HG03064 (cell line): ENCODE data around the gene SMARCB1.
"Not testable (repeated sequence)": the region's sequence is repeated elsewhere in the genome, so short reads cannot be mapped to it uniquely, and the experiment has no call there.

Source experiments
- ATAC-seq: cut with Tn5 transposase; IDR thresholded peaks from one replicate; pipeline ENCODE4 v1.9.1; 2021; ENCODE audit warnings: low read depth; ENCODE audit not compliant: unreplicated experiment

SMARCB1 gene

DNA sequence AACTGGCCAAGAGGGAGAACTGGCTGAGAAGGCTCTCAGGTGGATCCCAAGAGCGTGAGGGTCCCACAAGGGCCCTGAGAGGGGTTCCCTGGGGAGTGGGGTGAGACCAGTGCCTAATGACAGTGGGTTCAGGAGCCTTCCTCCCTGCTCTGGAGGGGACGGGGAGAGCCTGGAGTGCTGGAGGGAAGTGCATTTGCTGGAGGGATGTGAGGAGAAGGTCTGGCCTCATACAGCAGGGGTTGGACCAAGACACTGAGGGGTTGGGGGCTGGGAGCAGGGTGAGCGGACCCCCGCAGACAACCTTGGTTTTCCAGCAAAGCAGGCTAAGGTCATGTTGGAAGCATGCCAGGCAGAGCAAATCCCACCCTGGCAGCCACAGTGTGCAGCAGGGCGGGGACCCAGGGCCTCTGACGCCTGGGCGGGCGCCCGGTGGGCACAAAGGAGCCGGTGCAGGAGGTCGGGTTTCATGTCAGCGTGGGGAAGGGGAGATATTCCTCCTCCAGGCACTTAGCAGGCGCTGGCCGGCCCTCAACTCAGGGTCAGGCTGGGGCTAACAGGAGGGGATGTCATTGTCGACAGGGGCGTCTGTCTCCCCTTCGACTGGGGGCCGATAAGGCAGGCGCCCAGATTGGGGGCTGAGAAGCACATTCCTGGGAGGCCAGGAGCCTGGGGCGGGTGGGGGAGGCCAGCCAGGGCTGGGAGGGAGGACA, 55.1 kb downstream of the SMARCB1 start:
- ATAC-seq: no peak

DNA sequence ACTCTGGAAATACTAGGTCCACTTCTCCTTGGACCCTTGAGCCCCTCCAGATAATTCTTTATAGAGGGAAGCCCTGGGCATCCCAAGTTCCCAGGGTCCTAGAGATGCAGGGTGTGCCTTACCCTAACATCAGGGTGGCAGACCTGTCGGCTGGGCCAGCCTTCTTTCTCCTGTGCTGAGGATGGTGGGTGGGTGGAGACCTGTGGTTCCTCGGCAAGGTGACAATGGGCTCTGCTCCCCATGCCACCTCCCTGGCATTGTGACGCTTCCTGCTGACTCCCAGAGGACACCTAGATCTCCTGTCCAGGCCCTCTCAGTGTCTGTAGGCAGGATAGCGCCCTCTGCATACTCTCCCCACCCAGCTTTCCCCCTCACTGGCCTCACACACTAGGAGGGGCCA, 55.8 kb downstream of the SMARCB1 start:
- no peak for ATAC-seq

DNA sequence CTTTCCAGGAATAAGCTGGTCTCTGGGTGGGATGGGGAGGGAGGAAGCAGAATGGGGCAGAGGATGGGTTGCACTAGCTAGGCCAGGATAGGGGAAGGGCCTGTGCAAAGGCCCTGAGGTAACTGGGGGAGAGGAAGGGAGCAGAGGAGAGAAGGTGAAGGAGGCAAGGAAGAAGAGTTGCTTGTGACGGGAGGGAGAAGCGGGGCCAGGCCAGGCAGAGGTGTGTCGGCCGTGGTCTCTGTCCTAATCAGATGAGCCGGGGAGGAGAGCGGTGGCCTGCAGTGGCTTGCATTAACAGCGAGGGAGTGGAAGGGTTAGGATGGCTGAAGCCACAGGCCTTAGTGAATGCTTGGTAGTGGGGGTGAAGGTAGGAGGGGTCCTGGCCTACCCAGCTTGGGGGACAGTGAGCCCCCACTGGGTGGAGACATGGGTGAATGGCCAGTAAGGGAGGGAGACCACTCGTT, 58.0 kb downstream of the SMARCB1 start:
- ATAC-seq: no peak

DNA sequence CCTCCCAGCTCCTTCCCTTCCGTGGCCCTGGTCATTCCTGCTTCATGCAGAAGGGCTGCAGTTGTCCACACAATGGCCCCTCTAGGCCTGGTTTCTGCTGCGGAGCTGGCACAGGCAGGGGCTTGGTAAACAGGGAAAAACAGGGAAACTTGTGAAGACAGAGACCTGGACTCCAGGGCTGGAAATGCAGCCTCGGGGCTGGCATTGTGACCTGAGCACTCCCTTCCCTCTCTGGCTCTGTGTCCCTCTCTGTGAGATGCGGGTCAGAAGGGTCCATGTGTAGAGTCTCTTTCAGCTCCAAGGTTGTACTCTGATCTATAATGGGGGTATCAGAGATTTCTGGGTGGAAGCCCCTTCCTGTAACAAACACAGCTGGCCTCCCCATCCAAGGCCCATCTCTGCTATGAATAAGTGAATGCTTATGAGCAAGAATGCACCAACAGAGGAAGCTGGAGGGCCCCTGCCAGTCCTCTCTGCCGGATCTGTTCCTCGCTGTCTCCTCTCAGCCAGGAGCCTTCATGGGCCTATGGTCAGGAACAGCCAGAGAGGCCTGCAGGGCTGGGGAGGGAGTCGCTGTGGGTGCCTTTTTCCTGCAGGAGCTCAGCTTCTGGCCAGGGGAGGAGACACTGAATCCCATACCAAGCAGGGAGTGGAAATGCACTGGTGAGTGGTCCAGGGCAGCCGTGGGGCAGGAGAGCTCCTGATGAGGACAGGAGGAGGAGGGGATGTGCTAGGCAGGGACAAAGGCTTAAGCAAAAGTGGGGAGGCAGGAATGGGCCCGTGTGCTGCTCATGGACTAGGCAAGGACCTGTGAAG, 58.7 kb downstream of the SMARCB1 start:
- no peak for ATAC-seq

DNA sequence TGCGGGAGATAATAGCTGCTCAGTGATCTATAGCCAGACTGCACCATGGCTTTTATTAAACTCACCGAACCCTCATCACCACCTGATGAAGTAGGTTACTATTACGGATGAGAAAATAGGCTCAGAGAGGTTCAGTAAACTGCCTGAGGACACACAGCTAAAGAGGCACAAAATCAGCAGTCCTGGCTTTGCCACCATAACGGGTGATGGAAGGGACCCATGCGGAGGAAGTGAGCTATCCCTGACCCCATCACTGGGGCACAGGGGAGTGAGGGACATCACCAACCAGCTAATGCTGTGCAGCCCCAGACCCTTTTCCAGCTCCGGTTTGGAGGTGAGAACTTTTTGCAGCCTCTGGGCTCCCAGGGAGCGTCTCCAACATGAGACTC, 59.3 kb downstream of the SMARCB1 start:
- ATAC-seq: no peak

DNA sequence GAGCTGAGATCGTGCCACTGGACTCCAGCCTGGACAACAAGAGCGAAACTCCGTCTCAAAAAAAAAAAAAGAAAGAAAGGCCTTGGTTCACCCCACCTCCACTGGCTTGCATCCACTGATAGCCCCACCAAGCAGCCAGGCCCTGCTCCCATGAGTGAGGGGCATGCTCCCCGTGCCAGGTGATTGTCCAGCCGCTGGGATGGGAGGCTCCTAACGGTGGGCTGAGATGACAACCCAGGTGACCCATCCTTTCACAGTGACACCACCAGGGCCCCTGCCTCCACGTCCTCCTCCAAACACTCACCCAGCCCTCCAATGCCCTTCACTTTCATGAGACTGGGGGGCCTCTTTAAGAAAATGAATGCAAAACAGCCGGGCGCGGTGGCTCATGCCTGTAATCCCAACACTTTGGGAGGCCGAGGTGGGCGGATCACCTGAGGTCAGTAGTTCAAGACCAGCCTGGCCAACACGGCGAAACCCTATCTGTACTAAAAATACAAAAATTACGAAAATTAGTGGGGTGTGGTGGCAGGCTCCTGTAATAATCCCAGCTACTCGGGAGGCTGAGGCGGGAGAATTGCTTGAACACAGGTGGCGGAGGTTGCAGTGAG, 60.6 kb downstream of the SMARCB1 start:
- ATAC-seq: no peak

DNA sequence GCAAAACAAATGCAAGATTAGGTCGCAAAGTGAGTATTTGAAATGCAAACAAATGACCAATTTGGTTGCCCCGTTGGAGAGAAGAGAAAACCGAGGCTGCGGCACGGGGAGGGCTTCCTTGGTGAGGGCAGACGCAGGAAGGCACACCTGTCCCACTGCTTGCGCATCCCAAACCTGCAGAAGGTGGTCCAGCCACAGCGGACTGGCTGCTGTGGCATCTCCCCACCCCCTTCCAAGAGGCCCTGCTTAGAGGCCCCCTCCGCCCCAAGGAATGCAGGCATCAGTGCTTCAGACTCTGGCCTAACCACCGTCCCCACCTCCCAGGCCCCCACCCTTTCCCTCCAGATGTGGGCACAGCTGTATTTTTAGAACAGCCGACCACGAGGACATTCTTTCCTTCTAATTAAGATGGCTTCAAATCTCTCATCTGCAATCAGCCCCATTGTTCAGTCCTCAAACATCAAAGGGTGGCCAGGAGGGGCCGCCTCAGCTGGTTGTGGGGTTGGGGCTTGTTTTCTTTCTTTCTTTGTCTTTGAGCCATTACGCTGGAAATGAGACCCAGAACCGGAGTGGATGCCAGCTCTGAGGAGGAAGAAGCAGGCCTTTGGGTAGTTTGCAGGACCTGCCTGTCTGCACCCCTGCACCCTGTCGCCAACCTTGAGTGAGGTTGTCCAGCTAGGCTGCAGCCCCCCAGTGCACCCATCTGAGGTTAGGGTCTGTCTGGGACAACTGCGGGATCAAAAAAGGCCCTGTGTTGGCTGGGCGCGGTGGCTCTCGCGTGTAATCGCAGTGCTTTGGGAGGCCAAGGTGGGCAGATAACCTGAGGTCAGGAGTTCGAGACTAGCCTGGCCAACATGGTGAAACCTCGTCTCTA, 61.5 kb downstream of the SMARCB1 start:
- ATAC-seq: no peak

DNA sequence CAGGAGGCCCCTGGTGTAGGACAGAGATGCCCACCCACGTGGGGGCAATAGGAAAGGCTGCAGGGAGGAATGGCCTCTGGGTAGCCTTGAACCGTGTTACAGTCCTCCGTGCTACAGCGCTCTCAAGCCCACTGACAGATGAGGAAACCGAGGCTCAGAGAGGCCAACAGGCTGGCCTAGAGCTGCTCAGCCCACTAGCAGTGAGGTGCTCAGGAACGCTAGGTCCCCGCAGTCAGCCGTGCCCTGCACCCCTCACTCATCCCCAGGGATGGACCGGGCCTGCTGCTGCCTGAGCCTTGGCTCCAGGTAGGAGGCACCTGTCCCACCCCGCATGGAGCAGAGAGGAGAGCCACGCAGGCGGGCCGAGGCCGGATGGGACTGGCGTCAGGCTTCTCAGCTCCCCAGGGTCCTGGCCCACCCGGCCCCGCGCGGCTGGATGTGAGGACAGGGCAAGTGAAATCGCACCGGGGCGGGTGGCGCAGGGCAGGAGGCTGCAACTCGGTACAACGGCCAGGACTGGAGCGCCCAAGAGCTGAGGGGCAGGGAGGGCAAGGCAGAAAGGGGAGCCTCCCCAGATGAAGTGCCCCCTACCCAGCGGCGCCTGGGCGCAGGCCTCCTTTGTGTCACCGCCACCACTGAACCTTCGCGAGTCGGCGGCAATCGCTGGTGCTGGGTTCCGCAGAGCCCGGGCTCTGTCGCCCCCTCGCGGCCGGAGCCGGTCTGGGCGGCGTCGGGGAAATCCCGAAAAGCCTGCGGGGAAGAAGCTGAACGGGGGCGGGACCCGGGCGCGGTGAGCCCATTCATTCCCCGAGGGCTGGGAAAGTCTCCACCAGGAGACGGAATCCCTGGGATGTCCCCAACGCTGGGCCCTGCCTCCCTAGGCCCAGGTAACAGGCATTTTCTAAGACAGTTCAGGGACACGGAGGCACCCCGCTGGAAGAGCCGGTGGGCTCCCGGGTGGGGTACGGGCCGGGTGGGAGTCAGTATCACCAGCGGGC, 62.5 kb downstream of the SMARCB1 start:
- no peak for ATAC-seq

DNA sequence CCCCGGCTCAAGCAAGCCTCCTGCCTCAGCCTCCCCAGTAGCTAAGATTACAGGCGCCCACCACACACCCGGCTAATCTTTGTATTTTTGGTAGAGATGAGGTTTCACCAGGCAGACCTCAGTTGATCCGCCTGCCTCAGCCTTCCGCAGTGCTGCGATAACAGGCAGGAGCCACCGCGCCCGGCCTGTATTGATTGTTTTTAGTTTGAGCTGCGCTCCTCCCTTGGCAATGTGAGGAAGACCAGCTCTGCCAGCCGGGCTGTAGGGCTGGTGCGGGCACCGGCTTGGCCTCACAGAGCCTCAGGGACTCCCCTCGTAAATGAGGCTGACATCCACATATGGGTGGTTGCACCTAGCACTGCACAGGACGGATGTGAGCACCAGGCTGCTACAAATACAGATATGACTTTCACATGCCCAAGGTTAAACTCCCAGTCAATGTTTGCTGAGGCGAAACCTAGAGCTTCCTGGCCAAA, 63.4 kb downstream of the SMARCB1 start:
- ATAC-seq: peak; percentile 69

DNA sequence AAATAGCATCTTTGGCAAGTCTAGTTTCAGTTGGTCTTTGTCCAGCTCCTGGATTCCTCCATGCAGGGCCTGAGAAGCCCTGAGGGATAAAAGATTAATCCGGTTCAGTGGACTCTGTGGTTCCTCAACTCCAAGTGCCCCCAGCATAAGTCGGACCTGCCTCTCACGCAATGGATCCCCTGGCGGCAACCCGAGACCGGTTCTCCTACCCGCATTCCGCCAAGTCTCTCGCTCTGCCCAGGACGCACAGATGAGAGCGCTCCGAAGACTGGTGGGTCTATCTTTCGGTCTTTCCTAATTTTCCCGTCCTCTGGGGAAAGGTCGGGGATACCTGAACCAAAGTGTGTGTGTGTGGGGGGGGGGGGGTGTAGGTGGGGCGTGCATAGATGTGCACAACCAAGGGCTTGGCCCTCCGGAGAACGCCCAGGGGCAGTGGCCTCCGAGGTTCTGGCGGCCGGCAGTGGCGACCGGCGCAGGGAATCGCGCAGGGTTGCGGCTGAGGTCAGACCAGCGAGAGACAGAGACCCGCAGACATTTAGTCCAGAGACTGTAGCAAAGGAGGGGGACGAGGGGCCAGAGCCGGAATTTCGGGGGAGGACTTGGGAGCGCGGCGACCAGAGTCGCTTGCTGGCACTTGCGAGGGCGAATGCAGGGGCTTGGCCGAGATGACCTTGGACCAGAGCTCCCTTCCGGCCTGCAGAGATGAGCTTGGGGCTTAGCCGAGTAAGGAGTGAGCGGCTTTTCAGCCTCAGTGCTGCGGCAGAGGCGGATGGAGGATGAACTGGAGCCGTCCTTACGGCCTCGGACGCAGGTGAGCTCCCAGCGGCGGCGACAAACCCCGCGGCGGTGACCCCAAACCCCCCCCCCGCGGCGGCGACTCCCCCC, 70.2 kb downstream of the SMARCB1 start:
- ATAC-seq: peak; percentile 40

DNA sequence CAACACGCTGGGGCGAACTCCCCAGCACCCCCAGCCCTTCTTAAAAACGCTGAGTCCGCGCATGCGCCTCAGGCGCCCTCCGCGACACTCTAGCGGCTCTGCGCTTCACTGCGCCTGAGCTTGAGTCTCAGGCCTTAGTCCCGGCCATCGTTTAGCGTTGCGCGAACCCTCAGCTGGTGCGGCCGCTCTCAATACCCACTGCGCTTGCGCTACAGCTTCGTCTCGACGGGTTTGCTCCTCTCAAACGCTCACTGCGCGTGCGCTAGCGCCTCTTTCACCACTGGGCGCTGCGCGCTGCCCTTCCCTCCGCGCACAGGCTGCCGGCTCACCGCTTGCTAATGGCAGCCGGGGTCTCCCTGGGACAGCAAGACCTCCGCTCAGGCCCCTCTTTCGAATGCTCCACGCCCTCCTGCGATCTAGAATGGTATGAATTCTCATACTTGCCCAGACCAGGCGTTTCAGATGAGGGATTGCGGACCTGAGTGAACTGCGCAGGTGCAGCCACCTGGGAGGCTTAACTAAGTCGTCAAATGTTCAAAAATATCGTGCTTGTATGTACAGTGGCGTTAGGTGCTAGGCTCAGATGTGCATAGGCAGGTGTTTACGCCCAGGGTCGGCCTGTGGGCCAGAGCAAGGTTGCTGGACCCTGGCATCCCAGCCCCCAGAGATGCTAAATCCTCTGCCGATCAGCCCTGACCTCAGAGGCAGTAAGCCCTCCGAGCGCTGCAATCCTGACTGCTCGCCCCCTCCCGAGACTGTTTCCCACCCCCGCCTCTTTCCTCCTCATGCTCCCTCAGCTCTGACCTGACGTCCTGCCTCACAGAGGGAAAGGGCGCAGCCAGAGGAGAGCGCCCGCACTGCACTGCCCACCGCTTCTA, 71.1 kb downstream of the SMARCB1 start, which contains the start of gene SLC2A11:
TSS of gene SLC2A11 (plus strand) at position 270 of the 878 bp plus-strand sequence. CDS start at position 395, 125 bp downstream.
- ATAC-seq: peak; percentile 90

DNA sequence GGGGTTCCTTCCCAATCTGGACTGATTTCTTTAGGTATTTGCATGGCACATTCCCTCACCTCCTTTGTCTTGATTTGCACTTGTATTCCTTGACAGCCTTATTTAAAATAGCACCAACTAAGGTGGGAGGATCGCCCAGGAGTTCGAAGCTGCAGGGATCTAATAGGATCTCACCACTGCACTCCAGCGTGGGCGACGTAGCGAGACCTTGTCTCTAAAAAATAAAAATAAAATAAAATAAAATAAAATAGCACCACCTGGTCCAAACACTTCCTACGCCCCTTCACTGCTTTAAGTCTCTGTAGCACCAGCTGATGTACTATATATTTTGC, 71.7 kb downstream of the SMARCB1 start:
- no peak for ATAC-seq

DNA sequence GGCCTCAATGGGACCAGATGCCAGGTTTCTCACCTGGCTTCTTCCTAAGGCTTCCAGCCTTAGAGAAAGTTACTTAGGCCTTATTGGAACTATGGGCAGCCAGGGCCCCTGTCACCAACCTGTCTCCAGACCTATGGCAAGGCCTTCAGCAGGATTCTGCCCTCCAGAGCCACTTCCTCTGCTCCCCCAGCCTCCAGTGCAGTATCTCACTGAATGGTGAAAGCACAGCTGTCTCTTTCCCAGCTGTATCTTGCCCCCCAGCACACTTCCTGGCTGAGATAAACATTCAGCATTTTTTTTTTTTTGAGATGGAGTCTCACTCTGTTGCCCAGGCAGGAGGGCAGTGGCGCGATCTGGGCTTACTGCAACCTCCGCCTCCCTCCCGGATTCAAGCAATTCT, 72.4 kb downstream of the SMARCB1 start:
- ATAC-seq: no peak

DNA sequence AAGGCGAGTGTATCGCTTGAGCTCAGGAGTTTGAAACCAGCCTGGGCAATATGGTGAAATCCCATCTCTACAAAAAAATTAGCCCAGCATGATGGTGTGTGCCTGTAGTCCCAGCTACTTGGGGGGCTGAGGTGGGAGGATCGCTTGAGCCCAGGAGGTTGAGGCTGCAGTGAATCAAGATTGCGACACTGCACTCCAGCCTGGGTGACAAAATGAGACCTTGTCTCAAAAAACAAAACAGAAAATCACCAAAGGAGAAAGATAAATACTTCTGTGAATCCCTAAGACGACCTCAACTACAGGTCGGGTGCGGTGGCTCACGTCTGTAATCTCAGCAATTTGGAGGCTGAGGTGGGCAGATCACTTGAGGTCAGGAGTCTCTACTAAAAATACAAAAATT, 73.4 kb downstream of the SMARCB1 start:
- not testable (repeated sequence) for ATAC-seq

DNA sequence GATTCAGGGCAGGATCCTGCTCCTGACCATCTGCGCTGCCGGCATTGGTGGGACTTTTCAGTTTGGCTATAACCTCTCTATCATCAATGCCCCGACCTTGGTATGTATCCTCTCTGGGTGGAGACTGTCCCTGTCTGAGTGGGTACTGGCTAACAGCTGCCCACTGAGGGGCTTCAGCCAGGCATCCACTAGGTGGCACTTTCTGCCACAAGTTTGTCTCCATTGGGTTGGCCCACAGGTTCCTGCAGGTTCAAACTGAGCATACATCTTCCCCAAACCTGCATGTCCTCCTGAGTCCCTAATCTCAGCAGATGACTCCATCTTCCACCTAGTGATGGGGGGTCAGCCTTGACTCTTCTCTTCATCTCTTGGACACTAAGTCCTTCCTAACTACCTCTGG, 75.3 kb downstream of the SMARCB1 start:
- ATAC-seq: no peak

DNA sequence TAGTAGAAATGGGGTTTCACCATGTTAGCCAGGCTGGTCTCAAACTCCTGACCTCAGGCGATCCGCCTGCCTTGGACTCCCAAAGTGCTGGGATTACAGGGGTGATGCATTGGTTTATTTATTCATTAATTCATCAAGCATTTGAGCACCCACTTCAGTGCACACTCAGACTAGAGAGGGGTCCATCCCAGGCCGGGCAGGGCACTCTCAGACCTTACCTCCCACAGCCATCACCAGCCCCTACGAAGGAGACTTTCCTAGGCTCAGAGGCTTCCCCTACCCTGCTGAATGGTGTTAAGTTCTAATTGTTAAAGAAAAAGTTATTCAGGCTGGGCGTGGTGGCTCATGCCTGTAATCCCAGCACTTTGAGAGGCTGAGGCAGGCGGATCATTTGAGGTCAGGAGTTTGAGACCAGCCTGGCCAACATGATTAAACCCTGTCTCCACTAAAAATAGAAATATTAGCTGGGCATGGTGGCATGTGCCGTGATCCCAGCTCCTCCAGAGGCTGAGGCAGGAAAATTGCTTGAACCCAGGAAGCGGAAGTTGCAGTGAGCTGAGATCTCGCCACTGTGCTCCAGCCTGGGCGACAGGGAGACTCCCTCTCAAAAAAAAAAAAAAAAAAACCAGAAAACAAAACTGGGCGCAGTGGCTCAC, 77.9 kb downstream of the SMARCB1 start:
- ATAC-seq: not testable (repeated sequence)

DNA sequence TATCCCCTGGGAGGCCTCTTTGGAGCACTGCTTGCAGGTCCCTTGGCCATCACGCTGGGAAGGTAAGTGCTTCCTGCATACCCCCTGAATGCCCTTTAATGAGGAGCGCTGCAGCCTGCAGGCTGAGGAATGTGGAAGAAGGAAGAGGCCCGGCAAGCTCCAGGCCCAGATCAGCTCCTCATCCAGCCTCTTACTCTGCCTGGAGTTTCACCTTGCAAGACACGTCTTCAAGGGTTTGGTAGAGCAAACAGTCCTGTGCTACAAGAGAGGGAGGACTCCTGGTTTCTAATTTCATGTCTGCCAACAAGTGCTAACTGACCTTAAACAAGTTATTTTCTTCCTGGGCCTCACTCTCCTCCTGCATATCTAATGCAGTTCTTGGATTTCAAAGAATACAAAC, 81.8 kb downstream of the SMARCB1 start:
- ATAC-seq: no peak
